ENCODE data around the gene RGS5. TPM values are rescaled to one million over a fixed set of nuclear protein-coding genes. Genes with fewer than 3 reads are reported as not detected.

RGS5 gene
- total and polyA plus RNA-seq, 2 experiments from 2014 or later, result 23.4 to 48.3 TPM

GRCh38 chr1:163191301-163191700 lies 11.4 kb downstream of the RGS5 start:
- ATAC-seq, result no peak
- Histone ChIP-seq H3K27me3 (ENCODE audit: insufficient read depth) (no peaks in the 10 kb centered on the region), H4K20me1 (replicated peaks; ENCODE audit: insufficient read depth) (no peaks in the 10 kb centered on the region), H3K4me3 (no peak overlapping the region), H3K9me2 (ENCODE audit: insufficient read depth) (no peaks in the 10 kb centered on the region; the same call in 1 of the 2 replicates), H2AFZ (no peak overlapping the region), H3K27ac (ENCODE audit: low read depth) (no peak overlapping the region), H3K4me2 (no peak overlapping the region), H3K36me3 (ENCODE audit: insufficient read depth) (no peaks in the 10 kb centered on the region), H3K79me2 (replicated peaks; ENCODE audit: insufficient read depth) (no peaks in the 10 kb centered on the region; the same call in 1 of the 2 replicates), H3K4me1 (ENCODE audit: insufficient read depth) (peaks cover 5% of the 10 kb centered on the region; the same call in 1 of the 2 replicates), H3F3A (replicated peaks; ENCODE audit: low read depth) (no peaks in the 10 kb centered on the region)
- no peak overlapping the region for H3K4me3 Mint-ChIP-seq
- no peak overlapping the region for H3K27ac Mint-ChIP-seq
- no peaks in the 10 kb centered on the region for H3K36me3 Mint-ChIP-seq (ENCODE audit: low read depth)
- peaks cover 4% of the 10 kb centered on the region; the same call in 2 of the 3 replicates for H3K4me1 Mint-ChIP-seq
- H3K9me3 Mint-ChIP-seq, result no peaks in the 10 kb centered on the region
- TF ChIP-seq POLR2AphosphoS5 (IDR thresholded peaks at IDR 0.05; ENCODE audit: low read depth) (no peak), NANOG (IDR thresholded peaks at IDR 0.05; ENCODE audit: borderline replicate concordance) (no peak), JUNB (IDR thresholded peaks at IDR 0.05; ENCODE audit: unreplicated experiment) (no peak), ETS1 (IDR thresholded peaks at IDR 0.05) (no peak), REST (IDR thresholded peaks at IDR 0.05; ENCODE audit: unreplicated experiment) (no peak), EZH2phosphoT487 (IDR thresholded peaks at IDR 0.05; ENCODE audit: unreplicated experiment) (no peak), CTCF (conservative IDR thresholded peaks at IDR 0.05; ENCODE audit: low read depth in 2 of 2) (no peak)
- H3K27me3 Mint-ChIP-seq (ENCODE audit: insufficient read depth, low read depth, poor library complexity), result no peaks in the 10 kb centered on the region
- DNase-seq (ENCODE audit: low spot score), result no peak

- H3K4me3 Mint-ChIP-seq, result no peak overlapping the region
- no peak overlapping the region for H3K27ac Mint-ChIP-seq
- no peaks in the 10 kb centered on the region for H3K9me3 Mint-ChIP-seq
- H3K27me3 ChIP-seq (ENCODE audit: insufficient read depth), result no peaks in the 10 kb centered on the region
- H3K4me3 ChIP-seq, result no peak overlapping the region
- DNase-seq (ENCODE audit: low spot score) (no peak), ATAC-seq (no peak)
- H3K4me2 ChIP-seq, result no peak overlapping the region
- H3K4me1 ChIP-seq (ENCODE audit: insufficient read depth), result no peaks in the 10 kb centered on the region
- H2AFZ ChIP-seq, result no peak overlapping the region
- H3K4me1 Mint-ChIP-seq, result no peaks in the 10 kb centered on the region
- no peaks in the 10 kb centered on the region for H4K20me1 ChIP-seq (replicated peaks; ENCODE audit: insufficient read depth)
- H3K27ac ChIP-seq (ENCODE audit: low read depth), result no peak overlapping the region
- H3K79me2 ChIP-seq (replicated peaks; ENCODE audit: insufficient read depth), result no peaks in the 10 kb centered on the region
- no peaks in the 10 kb centered on the region for H3F3A ChIP-seq (replicated peaks; ENCODE audit: low read depth)
- H3K36me3 Mint-ChIP-seq (ENCODE audit: low read depth), result no peaks in the 10 kb centered on the region
- no peaks in the 10 kb centered on the region for H3K36me3 ChIP-seq (ENCODE audit: insufficient read depth)
- no peaks in the 10 kb centered on the region for H3K27me3 Mint-ChIP-seq (ENCODE audit: insufficient read depth, low read depth, poor library complexity)
- no peaks in the 10 kb centered on the region; the same call in 1 of the 2 replicates for H3K9me2 ChIP-seq (ENCODE audit: insufficient read depth)
- TF ChIP-seq NANOG (IDR thresholded peaks at IDR 0.05; ENCODE audit: borderline replicate concordance), result no peak
- TF ChIP-seq ZNF331 (CRISPR knock-in tag; IDR thresholded peaks at IDR 0.05; ENCODE audit: low read depth), result no peak
- TF ChIP-seq POLR2AphosphoS5 (IDR thresholded peaks at IDR 0.05; ENCODE audit: low read depth), result no peak
- TF ChIP-seq REST (IDR thresholded peaks at IDR 0.05; ENCODE audit: unreplicated experiment), result no peak
- TF ChIP-seq JUNB (IDR thresholded peaks at IDR 0.05; ENCODE audit: unreplicated experiment), result no peak
- TF ChIP-seq EZH2phosphoT487 (IDR thresholded peaks at IDR 0.05; ENCODE audit: unreplicated experiment), result no peak
- no peak for TF ChIP-seq CREB1 (CRISPR knock-in tag; IDR thresholded peaks at IDR 0.05; ENCODE audit: low read depth)
Measured at GRCh38 chr1:163188947-163189346, 13.8 kb downstream of the RGS5 start.
